ENCODE results near the gene PLEKHG3.
"Not testable (repeated sequence)": the region's sequence is repeated elsewhere in the genome, so short reads cannot be mapped to it uniquely, and the experiment has no call there.

PLEKHG3 gene

GRCh38 chr14:64704143-64704742 is at the start of gene PLEKHG3:
Gene PLEKHG3, plus strand, starts transcription at chr14:64704424. Its CDS starts 23,208 bp downstream, at chr14:64727632.
- Mint-ChIP-seq H3K4me1 (ENCODE audit: low read depth) (peaks cover 41% of the 10 kb centered on the region), H3K9me3 (no peaks in the 10 kb centered on the region), H3K4me3 (peak within 1 kb of the TSS; percentile 89), H3K36me3 (ENCODE audit: low read depth) (peaks cover 12% of the 10 kb centered on the region), H3K27me3 (ENCODE audit: low read depth) (peaks cover 49% of the 10 kb centered on the region), H3K27ac (peak within 1 kb of the TSS; percentile 62)

- no peak overlapping the region for H3K4me3 Mint-ChIP-seq
- H3K36me3 Mint-ChIP-seq (ENCODE audit: low read depth): no peaks in the 10 kb centered on the region
- peaks cover 26% of the 10 kb centered on the region for H3K27me3 Mint-ChIP-seq (ENCODE audit: low read depth)
- H3K9me3 Mint-ChIP-seq: no peaks in the 10 kb centered on the region
- peaks cover 15% of the 10 kb centered on the region for H3K4me1 Mint-ChIP-seq (ENCODE audit: low read depth)
- H3K27ac Mint-ChIP-seq: no peak overlapping the region
These were observed 49.3 kb upstream of the PLEKHG3 start for GRCh38 chr14:64654901-64655300.

GRCh38 chr14:64656986-64657385 is 47.2 kb upstream of the PLEKHG3 start:
- Mint-ChIP-seq H3K36me3 (ENCODE audit: low read depth) (no peaks in the 10 kb centered on the region), H3K27ac (no peak overlapping the region), H3K4me3 (no peak overlapping the region), H3K27me3 (ENCODE audit: low read depth) (peaks cover 40% of the 10 kb centered on the region), H3K9me3 (no peaks in the 10 kb centered on the region), H3K4me1 (ENCODE audit: low read depth) (peaks cover 15% of the 10 kb centered on the region)

GRCh38 chr14:64658201-64658600 is 46.0 kb upstream of the PLEKHG3 start:
- Mint-ChIP-seq H3K4me1 (ENCODE audit: low read depth) (peaks cover 15% of the 10 kb centered on the region), H3K27ac (no peak overlapping the region), H3K27me3 (ENCODE audit: low read depth) (peaks cover 36% of the 10 kb centered on the region), H3K9me3 (no peaks in the 10 kb centered on the region), H3K4me3 (no peak overlapping the region), H3K36me3 (ENCODE audit: low read depth) (no peaks in the 10 kb centered on the region)

- peak overlapping the region; percentile 33 for H3K4me3 Mint-ChIP-seq
- H3K27me3 Mint-ChIP-seq (ENCODE audit: low read depth): peaks cover 36% of the 10 kb centered on the region
- not testable (repeated sequence) for H3K27ac Mint-ChIP-seq; H3K9me3 Mint-ChIP-seq; H3K36me3 Mint-ChIP-seq (ENCODE audit: low read depth)
- H3K4me1 Mint-ChIP-seq (ENCODE audit: low read depth): peaks cover 15% of the 10 kb centered on the region
These were observed 45.4 kb upstream of the PLEKHG3 start for GRCh38 chr14:64658700-64659264.

GRCh38 chr14:64659366-64659765 is 44.9 kb upstream of the PLEKHG3 start:
- no peak overlapping the region for H3K4me3 Mint-ChIP-seq
- H3K36me3 Mint-ChIP-seq (ENCODE audit: low read depth): no peaks in the 10 kb centered on the region
- peaks cover 36% of the 10 kb centered on the region for H3K27me3 Mint-ChIP-seq (ENCODE audit: low read depth)
- no peak overlapping the region for H3K27ac Mint-ChIP-seq
- no peaks in the 10 kb centered on the region for H3K9me3 Mint-ChIP-seq
- peaks cover 11% of the 10 kb centered on the region for H3K4me1 Mint-ChIP-seq (ENCODE audit: low read depth)

GRCh38 chr14:64663174-64663573 is 41.0 kb upstream of the PLEKHG3 start:
- Mint-ChIP-seq H3K4me1 (ENCODE audit: low read depth) (peaks cover 6% of the 10 kb centered on the region), H3K4me3 (no peak overlapping the region), H3K27ac (no peak overlapping the region), H3K36me3 (ENCODE audit: low read depth) (no peaks in the 10 kb centered on the region), H3K9me3 (peaks cover 3% of the 10 kb centered on the region), H3K27me3 (ENCODE audit: low read depth) (peaks cover 49% of the 10 kb centered on the region)

- Mint-ChIP-seq H3K27ac (no peak overlapping the region), H3K4me3 (no peak overlapping the region), H3K27me3 (ENCODE audit: low read depth) (peaks cover 24% of the 10 kb centered on the region), H3K9me3 (peaks cover 13% of the 10 kb centered on the region), H3K4me1 (ENCODE audit: low read depth) (peaks cover 37% of the 10 kb centered on the region), H3K36me3 (ENCODE audit: low read depth) (peaks cover 14% of the 10 kb centered on the region)
These were observed 32.6 kb upstream of the PLEKHG3 start for GRCh38 chr14:64671591-64671990.

GRCh38 chr14:64673316-64673715 is 30.9 kb upstream of the PLEKHG3 start:
- Mint-ChIP-seq H3K27me3 (ENCODE audit: low read depth) (peaks cover 21% of the 10 kb centered on the region), H3K4me3 (peak overlapping the region; percentile 2)

GRCh38 chr14:64673748-64674147 is 30.5 kb upstream of the PLEKHG3 start:
- Mint-ChIP-seq H3K36me3 (ENCODE audit: low read depth) (peaks cover 16% of the 10 kb centered on the region), H3K9me3 (peaks cover 10% of the 10 kb centered on the region)

More at GRCh38 chr14:64673316-64673715, 30.9 kb upstream of the PLEKHG3 start:
- Mint-ChIP-seq H3K4me1 (ENCODE audit: low read depth) (peaks cover 44% of the 10 kb centered on the region), H3K9me3 (peaks cover 10% of the 10 kb centered on the region), H3K36me3 (ENCODE audit: low read depth) (peaks cover 16% of the 10 kb centered on the region), H3K27ac (peak overlapping the region; percentile 90)

GRCh38 chr14:64674829-64675228 is 29.4 kb upstream of the PLEKHG3 start:
- Mint-ChIP-seq H3K9me3 (peaks cover 10% of the 10 kb centered on the region), H3K4me1 (ENCODE audit: low read depth) (peaks cover 47% of the 10 kb centered on the region), H3K4me3 (no peak overlapping the region), H3K27me3 (ENCODE audit: low read depth) (peaks cover 11% of the 10 kb centered on the region), H3K36me3 (ENCODE audit: low read depth) (peaks cover 18% of the 10 kb centered on the region), H3K27ac (no peak overlapping the region)

More at GRCh38 chr14:64673748-64674147, 30.5 kb upstream of the PLEKHG3 start:
- H3K27me3 Mint-ChIP-seq (ENCODE audit: low read depth): peaks cover 19% of the 10 kb centered on the region
- peak overlapping the region; percentile 77 for H3K4me3 Mint-ChIP-seq
- peak overlapping the region; percentile 90 for H3K27ac Mint-ChIP-seq
- H3K4me1 Mint-ChIP-seq (ENCODE audit: low read depth): peaks cover 44% of the 10 kb centered on the region

- Mint-ChIP-seq H3K9me3 (peaks cover 10% of the 10 kb centered on the region), H3K27ac (no peak overlapping the region), H3K27me3 (ENCODE audit: low read depth) (peaks cover 11% of the 10 kb centered on the region), H3K36me3 (ENCODE audit: low read depth) (peaks cover 20% of the 10 kb centered on the region), H3K4me3 (no peak overlapping the region), H3K4me1 (ENCODE audit: low read depth) (peaks cover 51% of the 10 kb centered on the region)
These were observed 28.9 kb upstream of the PLEKHG3 start for GRCh38 chr14:64675312-64675711.

- H3K9me3 Mint-ChIP-seq: peaks cover 10% of the 10 kb centered on the region
- peaks cover 52% of the 10 kb centered on the region for H3K4me1 Mint-ChIP-seq (ENCODE audit: low read depth)
- H3K27ac Mint-ChIP-seq: peak overlapping the region; percentile 33
- H3K4me3 Mint-ChIP-seq: no peak overlapping the region
- H3K36me3 Mint-ChIP-seq (ENCODE audit: low read depth): peaks cover 20% of the 10 kb centered on the region
- H3K27me3 Mint-ChIP-seq (ENCODE audit: low read depth): peaks cover 7% of the 10 kb centered on the region
These were observed 27.7 kb upstream of the PLEKHG3 start for GRCh38 chr14:64676410-64677008.

GRCh38 chr14:64680013-64680713 is 24.1 kb upstream of the PLEKHG3 start:
- H3K27me3 Mint-ChIP-seq (ENCODE audit: low read depth): peaks cover 7% of the 10 kb centered on the region
- peaks cover 8% of the 10 kb centered on the region for H3K36me3 Mint-ChIP-seq (ENCODE audit: low read depth)
- H3K9me3 Mint-ChIP-seq: no peaks in the 10 kb centered on the region
- H3K27ac Mint-ChIP-seq: no peak overlapping the region
- no peak overlapping the region for H3K4me3 Mint-ChIP-seq
- H3K4me1 Mint-ChIP-seq (ENCODE audit: low read depth): peaks cover 25% of the 10 kb centered on the region

GRCh38 chr14:64680714-64681065 is 23.5 kb upstream of the PLEKHG3 start:
- Mint-ChIP-seq H3K36me3 (ENCODE audit: low read depth) (peaks cover 8% of the 10 kb centered on the region), H3K9me3 (no peaks in the 10 kb centered on the region), H3K4me3 (no peak overlapping the region), H3K4me1 (ENCODE audit: low read depth) (peaks cover 21% of the 10 kb centered on the region), H3K27me3 (ENCODE audit: low read depth) (peaks cover 7% of the 10 kb centered on the region), H3K27ac (no peak overlapping the region)

Data from T-helper 1 cell treated with Interleukin-12 subunit alpha and Interleukin-12 subunit beta and Interleukin-4 antibody, amounts not matched to agents 30 μg/mL and 1 μg/mL, for 36 hours (primary cell).